Stimulated activated CD8-positive, alpha-beta memory T cell treated with anti-CD3 and anti-CD28 coated beads, Interleukin-7, amount 100 ng/mL, for 4 hours (primary cell): Measurements from ENCODE around the gene SPATA20.

ENCODE experiments used
- DNase-seq, 2 donors: peaks; one replicate each; pipeline ENCODE4 v3.0.0-alpha.2; 2020; ENCODE audit warnings: low read depth in 2 of 2

Gene SPATA20

GRCh38 chr17:50558941-50559614 lies 12.1 kb downstream of the SPATA20 start:
- no peak for DNase-seq

- no peak for DNase-seq
These were observed 12.8 kb downstream of the SPATA20 start for GRCh38 chr17:50559674-50560184.

DNA sequence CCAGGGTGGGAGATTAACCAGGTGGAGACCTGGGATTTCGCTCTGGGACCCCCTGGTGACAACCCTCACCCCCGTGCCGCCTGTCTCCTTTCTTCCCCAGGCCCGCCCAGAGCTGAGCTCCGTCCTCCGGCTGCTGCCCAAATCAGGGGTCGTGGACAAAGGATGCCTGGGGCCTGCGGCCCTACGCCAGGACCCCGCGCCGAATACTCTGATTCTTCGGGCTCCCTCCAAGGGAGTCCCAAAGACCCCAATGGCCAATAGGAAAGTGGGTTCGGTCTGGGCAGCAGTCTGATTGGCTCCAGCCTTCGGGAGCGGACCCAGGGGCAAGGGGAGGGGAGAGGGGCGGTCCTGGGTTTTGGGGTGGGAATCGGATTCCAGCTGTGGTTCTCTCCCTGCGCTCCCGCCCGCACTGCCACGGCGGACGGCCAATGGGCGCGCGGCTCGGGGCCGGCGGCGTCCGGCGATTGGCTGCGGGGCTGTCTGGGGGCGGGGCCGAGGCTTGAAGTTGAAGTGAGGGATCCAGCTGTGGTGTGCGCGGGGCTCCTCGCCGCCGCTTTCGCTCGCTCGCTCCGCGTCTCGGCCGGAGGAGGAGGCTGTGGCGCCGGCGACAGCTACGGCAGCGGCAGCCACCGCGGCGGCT lies 13.3 kb downstream of the SPATA20 start, which contains the start of gene CACNA1G:
TSS of gene CACNA1G (plus strand) at position 531 of the 640 bp plus-strand sequence. CDS start 745 bp downstream, outside the sequence.
- DNase-seq: peak; percentile 62 to 77

GRCh38 chr17:50560931-50561745 lies 14.2 kb downstream of the SPATA20 start:
- DNase-seq: no peak

DNA sequence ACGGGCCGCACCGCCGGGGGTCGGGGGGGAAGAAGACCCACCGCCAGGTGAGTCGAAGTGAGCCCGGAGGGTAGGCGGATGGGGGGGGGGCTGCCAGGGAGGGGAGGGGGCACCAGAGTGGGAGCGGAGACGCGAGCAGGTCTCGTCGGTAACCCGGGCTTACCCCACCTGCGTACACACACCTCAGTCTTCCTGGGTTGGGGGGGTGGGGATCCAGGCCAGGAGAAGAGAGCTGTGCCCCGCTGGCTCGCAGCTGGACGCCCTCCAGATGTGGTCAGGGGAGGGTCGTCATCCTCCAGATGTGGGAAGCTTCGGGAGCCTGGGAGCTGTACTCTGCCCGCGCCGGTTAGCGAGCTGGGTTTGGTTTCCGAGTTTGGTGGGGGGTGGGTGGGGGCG lies 14.8 kb downstream of the SPATA20 start:
- DNase-seq: no peak

- DNase-seq: no peak
These were observed 15.5 kb downstream of the SPATA20 start for GRCh38 chr17:50562242-50563091.

- no peak for DNase-seq
These were observed 16.1 kb downstream of the SPATA20 start for GRCh38 chr17:50563092-50563511.

GRCh38 chr17:50564916-50565315 lies 17.9 kb downstream of the SPATA20 start:
- no peak for DNase-seq

DNA sequence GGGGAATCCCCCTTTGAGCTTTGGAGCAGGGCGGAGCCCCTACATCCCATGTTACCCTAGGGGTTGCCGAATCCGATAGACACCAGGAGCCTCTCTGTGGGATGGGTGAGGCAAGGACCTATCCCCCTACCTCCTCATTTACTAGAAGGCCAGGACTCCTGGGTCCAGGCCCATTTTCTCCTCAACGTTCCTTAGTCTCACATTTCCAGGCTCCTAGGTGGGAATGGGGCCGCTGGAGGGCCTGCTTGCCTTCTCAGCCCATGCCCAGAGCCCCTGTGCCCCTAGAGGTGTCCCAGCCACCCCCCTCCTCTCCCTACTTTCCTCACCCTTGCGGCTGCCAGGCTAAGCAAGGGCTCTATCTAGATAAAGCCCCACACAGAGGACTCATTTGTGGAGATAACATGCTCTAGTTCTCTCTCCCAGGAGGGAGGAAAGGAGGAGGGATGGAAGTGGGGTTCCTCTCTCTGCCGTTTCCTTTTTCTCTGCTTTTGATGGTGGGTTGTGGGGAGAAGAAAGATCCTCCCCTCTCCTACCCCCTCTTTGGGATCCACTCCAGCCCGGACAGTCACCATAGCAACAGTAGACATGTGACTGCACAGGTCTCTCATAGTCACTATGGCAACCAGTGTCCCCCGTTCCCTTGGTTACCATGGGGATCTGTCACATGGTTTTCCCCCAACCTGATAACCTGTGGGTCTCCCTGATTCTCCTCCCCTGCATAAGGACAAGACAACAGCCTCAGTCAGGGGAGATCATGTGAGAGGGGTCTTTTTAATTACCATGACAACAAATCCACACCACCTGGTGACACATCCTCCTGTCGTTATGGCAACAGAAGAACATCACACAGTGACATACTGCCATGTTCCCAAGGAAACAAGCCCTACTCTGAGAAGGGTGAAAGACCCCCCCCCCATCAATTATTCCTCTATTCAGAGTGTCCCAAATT lies 18.7 kb downstream of the SPATA20 start:
- DNase-seq: no peak

DNA sequence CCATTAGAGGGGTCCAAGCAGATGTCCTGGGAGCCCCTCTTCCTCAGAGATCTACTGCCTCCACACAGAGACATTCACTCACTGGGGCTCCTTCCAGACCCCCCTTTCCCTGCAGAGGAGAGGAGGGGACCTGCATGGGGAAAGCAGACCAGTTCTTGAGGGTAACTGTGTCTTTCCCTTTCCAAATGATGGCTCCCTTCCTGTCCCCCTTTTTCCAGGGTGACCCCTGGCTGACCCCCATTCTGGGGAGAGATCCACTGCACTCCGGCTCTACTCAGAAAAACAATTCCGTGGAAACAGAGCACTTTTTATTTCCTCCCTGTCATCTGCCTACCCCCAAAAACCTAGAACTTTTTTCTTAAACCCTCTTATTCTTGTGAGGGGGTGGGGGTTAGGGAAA lies 19.9 kb downstream of the SPATA20 start:
- no peak for DNase-seq

GRCh38 chr17:50568659-50569058 lies 21.7 kb downstream of the SPATA20 start:
- DNase-seq: no peak

GRCh38 chr17:50569592-50569991 lies 22.6 kb downstream of the SPATA20 start:
- DNase-seq: no peak

GRCh38 chr17:50570032-50570431 lies 23.1 kb downstream of the SPATA20 start:
- no peak for DNase-seq

DNA sequence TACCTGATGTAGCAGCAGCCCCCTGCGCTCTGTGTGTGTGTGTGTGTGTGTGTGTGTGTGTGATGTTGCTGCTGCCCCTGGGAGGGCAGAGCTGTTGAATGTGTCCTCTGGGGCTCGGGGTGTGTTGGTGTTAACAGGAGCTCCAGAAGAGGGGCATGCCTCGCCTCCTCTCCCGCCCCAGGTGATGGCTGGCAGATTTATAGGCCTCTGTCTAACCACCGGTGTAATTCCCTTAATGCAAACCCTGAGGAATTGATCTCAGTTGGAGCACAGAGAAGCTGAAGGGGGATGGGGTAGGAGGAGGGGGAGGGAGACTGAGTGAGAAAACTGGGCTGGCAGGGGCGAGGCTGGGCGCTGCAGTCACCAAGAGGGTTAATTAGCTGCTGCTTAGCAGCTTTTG lies 23.6 kb downstream of the SPATA20 start:
- no peak for DNase-seq

DNA sequence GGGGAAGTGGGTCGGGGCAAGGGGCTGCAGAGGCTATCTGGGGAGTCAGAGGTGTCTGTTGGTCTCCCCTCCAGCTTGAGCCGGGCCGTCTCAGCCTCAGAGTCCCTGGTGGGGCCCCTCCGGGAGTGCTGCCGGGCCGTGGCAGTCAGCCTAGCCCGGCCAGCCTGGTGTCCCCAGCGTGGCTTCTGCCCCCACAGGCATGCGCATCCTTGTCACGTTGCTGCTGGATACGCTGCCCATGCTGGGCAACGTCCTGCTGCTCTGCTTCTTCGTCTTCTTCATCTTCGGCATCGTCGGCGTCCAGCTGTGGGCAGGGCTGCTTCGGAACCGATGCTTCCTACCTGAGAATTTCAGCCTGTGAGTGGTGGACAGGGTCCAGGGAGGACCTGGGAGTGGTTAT lies 24.7 kb downstream of the SPATA20 start:
- DNase-seq: no peak

DNA sequence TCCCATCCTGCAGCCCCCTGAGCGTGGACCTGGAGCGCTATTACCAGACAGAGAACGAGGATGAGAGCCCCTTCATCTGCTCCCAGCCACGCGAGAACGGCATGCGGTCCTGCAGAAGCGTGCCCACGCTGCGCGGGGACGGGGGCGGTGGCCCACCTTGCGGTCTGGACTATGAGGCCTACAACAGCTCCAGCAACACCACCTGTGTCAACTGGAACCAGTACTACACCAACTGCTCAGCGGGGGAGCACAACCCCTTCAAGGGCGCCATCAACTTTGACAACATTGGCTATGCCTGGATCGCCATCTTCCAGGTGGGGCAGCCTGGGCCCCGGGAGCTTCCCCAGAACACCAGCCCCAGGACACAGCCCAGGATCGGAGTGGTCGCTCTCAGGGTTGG lies 25.6 kb downstream of the SPATA20 start:
- DNase-seq: no peak

- no peak for DNase-seq
These were observed 27.1 kb downstream of the SPATA20 start for GRCh38 chr17:50573866-50574611.

GRCh38 chr17:50575581-50576210 lies 28.7 kb downstream of the SPATA20 start:
- no peak for DNase-seq

DNA sequence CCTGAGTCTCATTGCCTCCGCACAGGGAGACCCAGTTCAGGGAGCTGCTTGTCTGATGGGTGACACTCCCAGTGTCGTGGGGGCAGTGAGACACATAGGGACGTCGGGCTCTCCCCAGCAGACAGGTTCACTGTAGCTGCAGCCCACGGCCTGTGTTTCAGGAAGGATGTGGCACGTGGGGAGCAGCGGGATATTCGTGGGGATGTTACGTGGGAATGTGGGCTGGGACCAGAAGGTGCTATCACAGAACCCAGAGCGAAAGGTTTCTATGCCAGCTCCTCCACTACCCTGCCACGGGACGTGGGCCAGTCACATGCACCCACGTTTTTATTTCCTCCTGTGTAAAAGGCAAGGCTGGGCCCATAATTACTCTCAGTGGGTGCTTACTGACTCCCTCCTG lies 29.9 kb downstream of the SPATA20 start:
- no peak for DNase-seq
